C4-2B (cell line): ENCODE data around the gene KCTD6.
A peak's percentile ranks its signal among the peaks of the same experiment; 100 is the strongest.

ENCODE experiments used
- H3K27ac ChIP-seq: fragments of 450-650 bp; 2 replicates; pipeline ENCODE4 v1.5.1; 2017
- ZFX ChIP-seq: fragments of 450-650 bp; IDR thresholded peaks from 2 replicates; pipeline ENCODE4 v1.6.1; 2017
- TF ChIP-seq, protein P1 (sequence below): fragments of 450-650 bp; conservative IDR thresholded peaks from 2 replicates; pipeline ENCODE4 v1.5.1; 2017; ENCODE audit warnings: mild to moderate bottlenecking

The KCTD6 gene

DNA sequence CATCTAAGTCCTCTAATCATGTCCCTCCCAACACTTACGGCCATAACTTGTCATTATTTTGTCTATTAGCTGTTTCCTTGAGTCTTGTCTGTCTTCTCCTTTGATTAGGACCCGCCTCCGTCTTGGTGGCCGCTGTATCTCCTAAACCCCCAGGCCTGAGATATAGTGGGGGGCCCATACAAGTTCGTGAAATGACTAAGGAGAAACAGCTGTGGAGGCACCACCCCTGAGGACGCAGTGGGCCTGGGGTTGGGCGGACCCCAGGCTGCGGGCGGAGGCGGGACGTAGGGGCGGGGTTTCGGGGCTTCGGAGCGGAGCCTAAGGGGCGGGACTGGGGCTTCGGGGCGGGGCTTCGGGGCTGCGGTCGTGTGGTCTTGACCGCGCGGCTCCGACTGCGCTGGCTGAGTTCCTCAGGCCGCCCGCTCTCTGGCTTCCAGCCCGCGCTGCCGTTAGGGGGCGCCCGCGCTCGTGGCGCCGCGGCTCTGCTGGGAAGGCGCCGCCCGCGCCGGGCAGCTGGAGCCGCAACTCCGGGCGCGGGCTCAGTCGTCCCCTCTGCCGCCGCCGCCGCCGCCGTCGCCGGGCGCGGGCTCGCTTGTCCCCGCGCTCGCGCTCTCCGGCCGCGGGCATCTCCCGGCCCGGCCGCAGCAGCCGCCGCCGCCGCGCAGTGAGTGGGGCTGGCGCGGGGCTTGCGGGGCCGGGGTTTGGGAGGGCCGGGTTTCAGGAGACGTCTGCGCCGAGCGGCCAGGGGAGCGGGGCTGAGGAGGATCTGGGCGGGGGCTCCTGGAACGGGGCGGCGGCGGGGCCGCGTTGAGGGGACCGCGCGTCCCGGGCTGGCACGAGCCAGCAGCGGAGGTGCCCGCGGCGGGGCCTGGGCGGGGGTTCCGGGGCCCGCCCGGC is at the start of gene KCTD6:
Gene KCTD6, plus strand, starts transcription at position 591 of the 897 bp plus-strand sequence. CDS start 6,660 bp downstream, outside the sequence.
- TF ChIP-seq, protein P1, sequence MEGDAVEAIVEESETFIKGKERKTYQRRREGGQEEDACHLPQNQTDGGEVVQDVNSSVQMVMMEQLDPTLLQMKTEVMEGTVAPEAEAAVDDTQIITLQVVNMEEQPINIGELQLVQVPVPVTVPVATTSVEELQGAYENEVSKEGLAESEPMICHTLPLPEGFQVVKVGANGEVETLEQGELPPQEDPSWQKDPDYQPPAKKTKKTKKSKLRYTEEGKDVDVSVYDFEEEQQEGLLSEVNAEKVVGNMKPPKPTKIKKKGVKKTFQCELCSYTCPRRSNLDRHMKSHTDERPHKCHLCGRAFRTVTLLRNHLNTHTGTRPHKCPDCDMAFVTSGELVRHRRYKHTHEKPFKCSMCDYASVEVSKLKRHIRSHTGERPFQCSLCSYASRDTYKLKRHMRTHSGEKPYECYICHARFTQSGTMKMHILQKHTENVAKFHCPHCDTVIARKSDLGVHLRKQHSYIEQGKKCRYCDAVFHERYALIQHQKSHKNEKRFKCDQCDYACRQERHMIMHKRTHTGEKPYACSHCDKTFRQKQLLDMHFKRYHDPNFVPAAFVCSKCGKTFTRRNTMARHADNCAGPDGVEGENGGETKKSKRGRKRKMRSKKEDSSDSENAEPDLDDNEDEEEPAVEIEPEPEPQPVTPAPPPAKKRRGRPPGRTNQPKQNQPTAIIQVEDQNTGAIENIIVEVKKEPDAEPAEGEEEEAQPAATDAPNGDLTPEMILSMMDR = peak; percentile 91
- TF ChIP-seq ZFX = peak; percentile 59
- H3K27ac ChIP-seq = peak within 1 kb of the TSS; percentile 81

DNA sequence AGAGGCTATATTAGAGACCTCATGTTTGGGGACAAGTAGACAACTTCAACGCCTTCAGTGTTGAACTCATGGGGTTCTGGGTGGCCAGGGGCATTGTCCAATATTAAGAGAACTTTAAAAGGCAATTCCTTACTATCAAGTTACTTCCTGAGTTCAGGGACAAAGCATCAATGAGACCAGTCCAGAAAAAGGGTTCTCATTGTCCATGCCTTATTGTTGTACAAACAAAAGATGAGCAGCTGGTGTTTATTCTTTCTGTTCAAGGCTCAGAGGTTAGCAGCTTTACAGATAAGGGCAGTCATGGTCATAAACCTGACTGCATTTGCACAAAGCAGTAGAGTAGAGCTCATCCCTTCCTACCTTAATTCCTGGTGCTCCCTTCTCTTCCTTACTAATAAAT is 39.7 kb upstream of the KCTD6 start:
- TF ChIP-seq, protein P1 = no peak
- no peak for TF ChIP-seq ZFX
- no peak overlapping the region for H3K27ac ChIP-seq

DNA sequence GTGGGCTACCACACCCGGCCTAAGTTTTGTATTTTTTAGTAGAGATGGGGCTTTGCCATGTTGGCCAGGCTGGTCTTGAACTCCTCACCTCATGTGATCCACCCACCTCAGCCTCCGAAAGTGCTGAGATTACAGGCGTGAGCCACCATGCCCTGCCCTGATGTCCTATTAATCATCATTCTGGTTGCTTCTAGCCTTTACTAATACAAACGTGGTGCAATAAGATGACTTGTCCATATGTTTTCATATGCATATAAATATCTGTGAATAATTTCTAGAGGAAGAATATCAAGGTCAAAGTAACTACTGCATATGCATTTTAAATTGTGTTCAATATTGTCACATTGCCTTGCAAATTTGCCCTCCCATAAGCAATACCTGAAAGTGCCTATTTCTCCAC is 32.7 kb upstream of the KCTD6 start:
- no peak for TF ChIP-seq ZFX
- TF ChIP-seq, protein P1 = no peak
- no peak overlapping the region for H3K27ac ChIP-seq

DNA sequence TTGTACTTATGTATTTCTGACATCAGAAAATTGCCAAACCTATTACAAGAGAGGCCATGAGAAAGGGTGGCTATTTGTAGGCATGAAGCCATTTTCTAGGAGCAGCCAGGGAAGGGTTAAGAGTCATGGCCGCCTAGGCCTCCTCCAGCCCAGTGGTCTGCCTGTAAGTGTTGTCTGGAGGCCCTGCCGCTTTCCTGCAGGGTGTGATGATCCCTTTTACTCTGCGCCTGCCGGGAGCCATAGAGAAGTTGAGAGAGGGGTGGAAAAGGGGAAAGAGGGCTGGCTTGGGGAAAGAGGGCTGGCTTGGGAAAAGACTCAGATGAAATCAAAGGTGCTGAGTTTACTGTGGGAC is 29.1 kb upstream of the KCTD6 start:
- no peak overlapping the region for H3K27ac ChIP-seq

DNA sequence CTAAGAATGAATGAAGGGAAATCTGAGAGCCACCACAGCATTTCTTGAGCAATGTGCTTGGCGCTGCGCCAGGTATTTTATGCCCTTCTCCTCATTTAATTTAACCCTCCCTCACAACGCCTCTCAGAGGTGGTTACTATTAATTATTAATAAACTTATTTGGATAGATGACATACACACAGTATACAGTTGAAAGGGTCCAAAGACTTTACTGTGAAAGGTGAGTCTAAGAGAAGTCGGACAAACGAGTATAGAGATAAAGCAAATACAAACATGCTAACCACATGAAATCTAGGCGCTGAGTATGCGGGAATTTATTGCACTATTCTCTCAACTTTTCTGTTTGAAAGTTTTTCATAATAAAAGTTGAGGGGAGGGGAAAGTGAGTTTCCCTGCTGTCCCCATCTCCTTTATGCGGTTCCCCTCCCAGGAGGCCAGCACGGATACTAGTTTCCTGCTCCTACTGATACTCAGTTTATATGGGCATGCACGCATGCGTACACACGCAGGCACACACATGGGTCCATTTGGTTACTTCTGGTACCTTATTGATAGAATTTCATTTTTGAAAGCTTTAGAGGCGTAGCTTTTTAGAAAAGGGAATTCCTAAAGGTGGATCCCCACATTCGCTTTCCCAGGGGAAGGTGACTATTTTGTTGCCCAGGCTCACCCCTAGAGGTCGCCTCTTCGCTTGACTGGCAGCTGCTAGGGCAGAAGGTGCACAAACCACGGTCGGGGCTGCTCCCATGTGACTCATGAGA is 28.5 kb upstream of the KCTD6 start:
- H3K27ac ChIP-seq = no peak overlapping the region

More for the DNA sequence above, 29.1 kb upstream of the KCTD6 start:
- TF ChIP-seq, protein P1 = no peak
- no peak for TF ChIP-seq ZFX

DNA sequence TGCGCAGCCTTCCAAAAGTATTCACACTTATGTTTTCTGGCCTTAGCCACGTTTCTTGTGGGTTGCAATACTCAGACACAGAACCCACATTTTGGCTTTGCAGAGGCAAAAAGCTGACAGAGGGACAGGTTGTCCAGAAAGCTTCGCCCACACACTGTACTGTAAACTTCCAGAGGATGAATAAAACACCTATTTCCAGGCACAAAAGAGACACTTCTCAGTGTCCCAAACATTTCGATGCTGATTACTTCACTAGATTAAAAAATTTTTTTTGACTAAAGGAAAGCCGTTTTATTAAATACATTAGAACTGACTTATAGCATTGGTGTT is 28.0 kb upstream of the KCTD6 start:
- TF ChIP-seq, protein P1 = peak; percentile 56
- no peak for TF ChIP-seq ZFX
- H3K27ac ChIP-seq = no peak overlapping the region

More for the DNA sequence above, 28.5 kb upstream of the KCTD6 start:
- no peak for TF ChIP-seq ZFX
- TF ChIP-seq, protein P1 = peak; percentile 92

DNA sequence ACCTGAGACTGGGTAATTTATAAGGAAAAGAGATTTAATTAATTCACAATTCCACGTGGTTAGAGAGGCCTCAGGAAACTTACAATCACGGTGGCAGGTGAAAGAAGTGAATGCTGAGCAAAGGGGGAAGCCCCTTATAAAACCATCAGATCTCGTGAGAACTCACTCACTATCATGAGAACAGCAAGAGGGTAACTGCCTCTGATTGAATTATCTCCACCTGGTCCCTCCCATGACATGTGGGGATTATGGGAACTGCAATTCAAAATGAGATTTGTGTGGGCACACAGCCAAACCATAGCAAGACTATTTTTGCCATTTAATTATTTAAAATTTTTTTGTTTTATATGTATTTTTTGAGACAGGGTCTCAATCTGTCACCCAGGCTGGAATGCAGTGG is 27.0 kb upstream of the KCTD6 start:
- H3K27ac ChIP-seq = no peak overlapping the region
- no peak for TF ChIP-seq ZFX
- TF ChIP-seq, protein P1 = no peak
